GM10248 (cell line): ENCODE results near the gene GPNMB.

Experiments used
- CTCF ChIA-PET: fragments of 300-600 bp; sonication (Branson Sonifier 250); formaldehyde crosslinking; extraction: SDS; loops from one replicate; lab custom pipeline; 2021; ENCODE audit warnings: antibody characterized with exemption; lab: Yijun Ruan, JAX
- POLR2A ChIA-PET: fragments of 350-650 bp; sonication (Branson Sonifier 250); formaldehyde crosslinking; extraction: SDS; loops from one replicate; lab custom pipeline; 2020; ENCODE audit warnings: antibody characterized with exemption; lab: Yijun Ruan, JAX
- DNase-seq: peaks from one replicate; pipeline ENCODE4 v3.0.0; 2012; ENCODE audit errors: extremely low spot score
- CTCF ChIP-seq: IDR thresholded peaks from 2 replicates; pipeline ENCODE4 v1.5.1; 2012; ENCODE audit warnings: mild to moderate bottlenecking, low read depth; ENCODE audit errors: extremely low read depth, missing control alignments, control extremely low read depth

Gene GPNMB

GRCh38 chr7:23234569-23235296, 11.8 kb upstream of the GPNMB start:
- POLR2A ChIA-PET, result no interaction called here
- no peak for TF ChIP-seq CTCF
- DNase-seq, result peak; percentile 75

DNA sequence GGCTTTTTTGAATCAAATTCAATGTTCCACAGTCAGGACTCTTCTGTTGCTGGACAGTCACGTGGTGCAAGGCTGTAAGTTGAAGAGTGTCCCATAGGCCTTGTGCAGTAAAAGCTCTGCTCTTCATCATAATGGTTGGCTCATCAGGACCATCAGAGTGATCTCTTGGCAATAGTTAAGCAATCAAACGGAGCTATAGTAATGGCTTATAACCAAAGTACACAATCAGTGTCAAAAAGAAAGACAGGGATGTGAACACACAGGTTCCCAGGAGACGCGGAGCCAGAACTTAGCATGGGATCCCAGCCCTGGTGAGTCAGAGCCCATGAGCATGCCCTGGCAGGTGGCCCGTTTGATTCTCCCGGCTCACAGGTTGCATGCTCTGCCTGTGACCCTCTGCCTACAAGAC, 10.8 kb upstream of the GPNMB start:
- no peak for TF ChIP-seq CTCF
- CTCF ChIA-PET, result no interaction called here
- no peak for DNase-seq
- POLR2A ChIA-PET, result no interaction called here

More at GRCh38 chr7:23234569-23235296, 11.8 kb upstream of the GPNMB start:
- CTCF ChIA-PET, result no interaction called here

DNA sequence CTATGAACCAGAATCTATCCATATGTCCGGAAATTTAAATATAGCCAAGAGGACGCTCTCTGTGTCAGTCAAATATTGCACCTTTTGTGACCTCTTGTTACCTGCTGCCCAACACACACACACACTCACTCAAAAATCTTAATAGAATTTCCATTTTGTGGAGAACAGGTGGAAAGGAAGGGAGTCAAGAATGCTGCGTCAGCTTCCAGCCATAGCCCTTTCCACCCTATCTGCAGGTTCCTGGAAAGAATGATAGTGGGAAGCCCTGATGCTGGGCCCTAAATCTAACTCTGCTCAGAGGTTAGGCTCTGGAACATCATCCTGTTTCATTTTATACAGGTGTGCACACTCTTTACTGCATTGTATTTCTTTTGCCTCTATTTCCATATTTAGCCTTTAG, 9.6 kb upstream of the GPNMB start:
- ChIA-PET POLR2A (no interaction called here), CTCF (interaction anchor here (1.3 kb wide), 1 partner anchor 42 kb away, joined by 3 read pairs; no protein-coding TSS in a partner anchor)
- no peak for TF ChIP-seq CTCF
- DNase-seq, result no peak

DNA sequence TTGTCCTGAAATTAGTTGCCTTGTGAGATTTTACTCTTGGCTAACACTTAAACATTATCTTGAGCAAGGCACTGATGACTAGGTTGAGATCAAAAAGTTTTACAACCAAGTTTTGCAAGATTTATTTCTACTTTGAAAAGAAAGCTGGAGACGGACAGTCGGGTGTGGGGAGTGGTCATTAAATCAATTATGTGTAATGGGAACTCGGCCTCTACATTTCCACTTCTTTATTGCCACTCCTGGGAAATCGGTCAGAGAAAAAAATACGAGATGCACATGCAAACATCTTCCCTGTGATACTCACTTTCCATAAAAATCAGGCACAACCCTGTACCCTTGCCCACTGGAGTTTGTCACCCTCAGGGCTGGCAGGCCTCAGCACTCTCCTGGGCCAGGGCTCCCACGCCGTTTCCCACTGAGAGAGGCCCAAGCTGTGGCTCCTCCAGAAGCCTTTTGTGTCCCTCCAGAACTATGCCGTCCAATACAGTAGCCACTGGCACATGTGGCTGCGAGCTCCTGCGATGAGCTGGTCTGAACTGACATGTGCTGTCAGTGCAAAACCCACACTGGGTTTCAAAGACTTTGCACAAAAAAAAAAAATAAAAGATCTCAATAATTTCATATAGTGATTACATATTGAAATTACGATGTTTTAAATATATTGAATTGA, 7.5 kb upstream of the GPNMB start:
- no peak for TF ChIP-seq CTCF
- CTCF ChIA-PET, result interaction anchor here (2.2 kb wide), 1 partner anchor 22 kb away, joined by 8 read pairs; no protein-coding TSS in a partner anchor
- no peak for DNase-seq
- POLR2A ChIA-PET, result no interaction called here

DNA sequence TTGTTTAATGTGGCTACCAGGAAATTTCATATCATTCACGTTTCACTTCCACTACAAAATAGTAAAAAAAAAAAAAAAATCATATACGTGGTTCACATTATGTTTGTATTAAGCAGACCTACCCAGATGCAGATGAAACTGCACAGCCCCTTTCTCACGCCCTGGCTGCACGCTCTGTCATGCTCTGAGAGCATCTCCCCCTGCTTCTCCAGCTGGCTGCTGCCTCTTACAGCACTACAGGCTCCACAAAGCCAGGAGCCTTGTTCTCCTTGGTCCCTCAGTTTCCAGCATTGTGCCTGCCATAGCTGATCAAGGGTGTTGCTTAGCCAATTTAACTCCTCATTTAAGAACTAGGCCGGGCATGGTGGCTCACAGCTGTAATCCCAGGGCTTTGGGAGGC, 6.9 kb upstream of the GPNMB start:
- no peak for TF ChIP-seq CTCF
- ChIA-PET POLR2A (no interaction called here), CTCF (interaction anchor here (1.3 to 2.2 kb wide), 3 partner anchors 22 to 307 kb away, joined by 3 to 8 read pairs (median 4); no protein-coding TSS in a partner anchor)
- no peak for DNase-seq

- no peak for TF ChIP-seq CTCF
- ChIA-PET CTCF (no interaction called here), POLR2A (no interaction called here)
- peak; percentile 47 for DNase-seq
These were observed 4.3 kb upstream of the GPNMB start for GRCh38 chr7:23242321-23242720.
